DOHH2 (cell line): ENCODE data around the gene P2RY13.

Source experiments
- CTCF ChIP-seq: fragments of 200-600 bp; sonication (generic); IDR thresholded peaks from one replicate; pipeline ENCODE4 v1.5.1; 2014; ENCODE audit warnings: antibody characterized with exemption, mild to moderate bottlenecking, low read depth, low read length; ENCODE audit not compliant: poor library complexity, severe bottlenecking
- EZH2phosphoT487 ChIP-seq: fragments of 200-600 bp; sonication (generic); IDR thresholded peaks from 2 replicates; pipeline ENCODE4 v1.6.1; 2017; ENCODE audit warnings: borderline replicate concordance, mild to moderate bottlenecking, antibody characterized with exemption, low read length, moderate library complexity, mixed read lengths

- no peak for TF ChIP-seq CTCF
- TF ChIP-seq EZH2phosphoT487, result no peak
Observed at GRCh38 chr3:151377768-151378385, 48.5 kb upstream of the P2RY13 start.
